T-cell (primary cell): Measurements from ENCODE around the gene AGPAT2. TPM values are rescaled to one million over a fixed set of nuclear protein-coding genes. Genes with fewer than 3 reads are reported as not detected.

Experiments used
- ATAC-seq, 4 experiments: fragments of 200-7000 bp in 3 of 4; fragments of 150-1000 bp in 1 of 4; cut with Tn5 transposase; replicated peaks in 1 of 4; 1 replicate in 3 of 4; 2 replicates in 1 of 4; pipeline ENCODE4 v1.10.0; 2021; ENCODE audit warnings: moderate library complexity in 3 of 4, mild to moderate bottlenecking in 2 of 4, moderate number of reproducible peaks in 1 of 4
- CTCF ChIA-PET, 2 donors: fragments of 300-600 bp; sonication (Branson Sonifier 250); formaldehyde crosslinking; loops; one replicate each; lab custom pipeline; 2022; ENCODE audit warnings: antibody characterized with exemption in 2 of 2; lab: Charles Lee
- POLR2A ChIA-PET, 2 donors: fragments of 300-600 bp; sonication (Branson Sonifier 250); formaldehyde crosslinking; loops; one replicate each; lab custom pipeline; 2022; ENCODE audit warnings: antibody characterized with exemption in 2 of 2; lab: Charles Lee
- DNase-seq, 35 experiments: peaks; one replicate each; pipeline versions ENCODE4 v3.0.0 to v3.0.0-alpha.2; 2013 to 2023
- H3K27ac ChIP-seq: one replicate; pipeline ENCODE4 v1.5.1; 2013; ENCODE audit warnings: low read length
- H3K27me3 ChIP-seq, 2 experiments: replicated peaks in 1 of 2; 1 replicate in 1 of 2; 2 replicates in 1 of 2; pipeline versions ENCODE4 v1.6.1 to v1.7.0; 2013; ENCODE audit warnings: low read length in 1 of 2, mixed read lengths in 1 of 2; ENCODE audit not compliant: control insufficient read depth in 2 of 2, insufficient read depth in 2 of 2; ENCODE audit errors: extremely low read depth in 1 of 2
- H3K36me3 ChIP-seq, 2 donors: 1 replicate in 1 of 2; 2 replicates in 1 of 2; pipeline versions ENCODE4 v1.6.1 to v1.7.0; 2013; ENCODE audit warnings: low read length in 1 of 2; ENCODE audit not compliant: control insufficient read depth in 2 of 2, insufficient read depth in 1 of 2; ENCODE audit errors: extremely low read depth in 1 of 2
- H3K4me1 ChIP-seq, 2 experiments: 1 replicate in 1 of 2; 2 replicates in 1 of 2; pipeline versions ENCODE4 v1.6.1 to v1.7.0; 2013; ENCODE audit warnings: low read length in 2 of 2, mixed read lengths in 1 of 2; ENCODE audit not compliant: insufficient read depth in 2 of 2, control insufficient read depth in 1 of 2; ENCODE audit errors: extremely low read depth in 1 of 2
- H3K4me3 ChIP-seq, 2 donors: 1 replicate in 1 of 2; 2 replicates in 1 of 2; pipeline versions ENCODE4 v1.5.1 to v1.7.0; 2013; ENCODE audit warnings: mild to moderate bottlenecking in 2 of 2, low read length in 1 of 2, moderate library complexity in 1 of 2; ENCODE audit not compliant: control insufficient read depth in 1 of 2; ENCODE audit errors: extremely low read depth in 1 of 2
- H3K9me3 ChIP-seq: 2 replicates; pipeline ENCODE4 v1.7.0; 2013
- H3K27ac Mint-ChIP-seq, 2 donors: one replicate each; pipeline ENCODE4 v1.8.0; 2020 to 2021; ENCODE audit warnings: mild to moderate bottlenecking in 2 of 2, mixed read lengths in 2 of 2
- H3K27me3 Mint-ChIP-seq, 2 donors: one replicate each; pipeline ENCODE4 v1.8.0; 2021 to 2022; ENCODE audit warnings: mixed read lengths in 2 of 2
- H3K36me3 Mint-ChIP-seq: one replicate; pipeline ENCODE4 v1.8.0; 2021; ENCODE audit warnings: mixed read lengths
- H3K4me1 Mint-ChIP-seq, 3 donors: one replicate each; pipeline ENCODE4 v1.8.0; 2020 to 2022; ENCODE audit warnings: mixed read lengths in 3 of 3, mild to moderate bottlenecking in 1 of 3
- H3K4me3 Mint-ChIP-seq, 3 donors: one replicate each; pipeline ENCODE4 v1.8.0; 2020 to 2022; ENCODE audit warnings: mild to moderate bottlenecking in 3 of 3, mixed read lengths in 3 of 3, moderate library complexity in 3 of 3
- H3K9me3 Mint-ChIP-seq, 3 donors: one replicate each; pipeline ENCODE4 v1.8.0; 2020 to 2022; ENCODE audit warnings: mixed read lengths in 3 of 3
- WGBS: methylation state at CpG from one replicate; pipeline ENCODE4 v1.1.5; 2013; ENCODE audit warnings: missing lambda C conversion rate; ENCODE audit not compliant: insufficient coverage; 5-methylcytosine and 5-hydroxymethylcytosine counted together
- total RNA-seq, 35 experiments: library from RNA in 6 of 35; stranded (reverse) in 6 of 35; fragments of 120-200 nt in 1 of 35; gene quantifications; one replicate each; pipeline versions ENCODE4 v1.2.1 to v1.2.4 and lab custom pipeline; 2013 to 2026

The AGPAT2 gene
- total RNA-seq, 5 donors from 2014 or later (not counting 1 experiment from before 2014, with no cell fraction given), result 6.5 to 13.0 (median 12.1) TPM

DNA sequence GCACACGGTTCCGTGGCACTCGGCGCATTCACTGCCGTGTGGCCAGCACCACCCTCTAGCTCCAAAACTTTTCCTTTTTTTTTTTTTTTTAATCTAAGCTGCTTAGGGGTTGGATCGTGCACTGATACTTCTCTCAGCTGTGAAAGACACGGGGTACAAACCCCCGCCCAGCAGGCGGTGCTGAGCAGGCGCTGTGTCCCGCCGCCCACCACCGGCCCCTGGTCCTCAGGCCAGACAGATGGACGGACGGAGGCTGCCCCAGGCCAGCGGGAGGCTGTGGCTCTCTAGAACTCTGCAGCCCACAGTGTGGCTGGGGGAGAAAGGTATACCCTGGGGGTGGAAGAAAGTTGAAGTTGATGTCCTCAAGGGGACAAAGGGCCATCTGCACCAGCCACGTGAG lies 6.2 kb downstream of the AGPAT2 start:
- no peak overlapping the region for H3K4me3 Mint-ChIP-seq
- peaks cover 2 to 4% (median 3%) of the 10 kb centered on the region in 3 donors for H3K4me1 Mint-ChIP-seq
- Histone ChIP-seq H3K27me3 (no peaks in the 10 kb centered on the region), H3K27ac (no peak overlapping the region), H3K36me3 (peaks cover 0 to 2% of the 10 kb centered on the region in 2 donors), H3K4me1 (peaks cover 0 to 6% of the 10 kb centered on the region in 2 experiments), H3K4me3 (no peak overlapping the region), H3K9me3 (no peaks in the 10 kb centered on the region)
- no peak for ATAC-seq
- H3K27me3 Mint-ChIP-seq, result no peaks in the 10 kb centered on the region
- no peak for DNase-seq
- ChIA-PET CTCF (no interaction called here), POLR2A (interaction anchor here in 1 of 2 donors (0.6 kb wide), 1 partner anchor 168 kb away, joined by 3 read pairs; no protein-coding TSS in a partner anchor)
- no peak overlapping the region for H3K27ac Mint-ChIP-seq
- no peaks in the 10 kb centered on the region for H3K36me3 Mint-ChIP-seq
- 97% methylated on average over 9 of the region's 17 CpGs for WGBS
- no peaks in the 10 kb centered on the region for H3K9me3 Mint-ChIP-seq

DNA sequence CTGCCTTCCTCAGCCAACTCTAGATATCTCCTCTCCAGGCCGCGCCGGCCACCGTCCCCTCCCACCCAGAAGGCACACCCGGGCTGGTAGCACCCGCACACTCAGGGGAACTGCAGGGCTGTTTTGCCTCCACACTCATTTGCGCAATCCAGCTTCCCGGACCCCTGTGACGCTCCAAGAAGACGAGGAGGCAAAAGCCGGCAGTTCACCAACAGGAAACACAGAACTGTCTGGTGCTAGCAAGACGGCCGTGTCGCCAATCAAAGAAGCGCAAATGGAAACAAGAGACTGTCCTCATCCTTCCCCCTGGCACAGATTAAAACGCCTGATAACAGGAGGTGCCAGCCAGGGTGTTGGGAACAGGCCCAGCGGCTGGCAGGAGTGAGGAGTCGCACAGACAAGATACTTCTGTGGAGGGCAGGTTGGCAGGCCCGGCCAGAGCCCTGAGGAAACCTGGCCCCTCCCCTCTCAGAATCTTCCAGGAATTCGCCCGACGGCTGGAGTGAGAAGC lies 7.8 kb downstream of the AGPAT2 start:
- H3K36me3 Mint-ChIP-seq, result no peaks in the 10 kb centered on the region
- Histone ChIP-seq H3K27ac (no peak overlapping the region), H3K9me3 (no peaks in the 10 kb centered on the region), H3K4me3 (no peak overlapping the region), H3K27me3 (no peaks in the 10 kb centered on the region), H3K4me1 (no peaks in the 10 kb centered on the region), H3K36me3 (peaks cover 0 to 2% of the 10 kb centered on the region in 2 donors)
- WGBS, result 73% methylated on average over 16 of the region's 22 CpGs
- H3K27ac Mint-ChIP-seq, result peak overlapping the region in 1 of 2 donors; percentile 48
- no peak for DNase-seq
- H3K9me3 Mint-ChIP-seq, result no peaks in the 10 kb centered on the region
- ATAC-seq, result no peak
- ChIA-PET CTCF (interaction anchor here in 1 of 2 donors (0.6 kb wide), 1 partner anchor 68 kb away, joined by 4 read pairs; no protein-coding TSS in a partner anchor), POLR2A (no interaction called here)
- no peaks in the 10 kb centered on the region for H3K27me3 Mint-ChIP-seq
- no peaks in the 10 kb centered on the region for H3K4me1 Mint-ChIP-seq
- H3K4me3 Mint-ChIP-seq, result no peak overlapping the region

DNA sequence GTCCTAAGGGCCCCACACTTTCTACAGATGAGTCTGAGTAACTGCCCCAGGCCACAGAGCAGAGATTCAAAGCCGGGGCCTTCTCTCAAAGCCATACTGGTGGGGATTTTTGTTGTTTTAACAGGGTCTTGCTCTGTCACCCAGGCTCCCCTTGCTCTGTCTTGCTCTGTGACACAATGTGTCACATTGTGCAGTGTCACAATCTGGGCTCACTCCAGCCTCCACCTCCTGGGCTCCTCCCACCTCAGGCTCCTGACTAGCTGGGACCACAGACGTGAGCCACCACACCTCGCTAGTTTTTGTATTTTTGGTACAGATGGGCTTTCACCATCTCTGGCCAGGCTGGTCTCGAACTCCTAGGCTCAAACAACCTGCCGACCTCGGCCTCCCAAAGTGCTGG lies 8.6 kb downstream of the AGPAT2 start:
- no peak overlapping the region for H3K27ac ChIP-seq
- DNase-seq (no peak), ATAC-seq (no peak)
- Mint-ChIP-seq H3K36me3 (no peaks in the 10 kb centered on the region), H3K9me3 (no peaks in the 10 kb centered on the region), H3K27me3 (no peaks in the 10 kb centered on the region), H3K4me3 (no peak overlapping the region), H3K4me1 (no peaks in the 10 kb centered on the region), H3K27ac (no peak overlapping the region)
- H3K36me3 ChIP-seq, result peaks cover 0 to 2% of the 10 kb centered on the region in 2 donors
- WGBS, result 92% methylated on average over 4 of the region's 6 CpGs
- H3K27me3 ChIP-seq, result no peaks in the 10 kb centered on the region
- CTCF ChIA-PET, result no interaction called here
- POLR2A ChIA-PET, result no interaction called here
- no peaks in the 10 kb centered on the region for H3K4me1 ChIP-seq
- no peak overlapping the region for H3K4me3 ChIP-seq
- H3K9me3 ChIP-seq, result no peaks in the 10 kb centered on the region

DNA sequence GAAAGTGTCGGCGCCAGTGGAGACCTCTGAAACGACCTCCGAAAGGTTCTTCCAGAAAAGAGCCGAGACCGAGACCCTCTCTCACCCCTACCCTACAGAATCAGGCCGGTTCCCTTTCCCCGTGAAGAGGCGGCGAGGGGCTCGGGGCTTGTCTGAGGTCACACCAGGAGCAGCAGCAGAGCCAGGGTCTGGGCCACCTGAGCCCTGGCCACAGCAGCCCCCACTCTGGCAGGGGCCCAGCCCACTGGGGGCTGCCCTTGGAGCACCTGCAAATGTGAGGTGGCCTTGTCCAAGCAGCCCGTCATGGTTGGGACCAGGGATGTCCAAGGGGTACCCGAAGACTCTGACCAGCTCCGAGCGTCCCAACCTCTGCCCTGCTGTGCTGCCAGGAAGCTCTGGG lies 9.2 kb downstream of the AGPAT2 start:
- DNase-seq (no peak), ATAC-seq (no peak)
- Mint-ChIP-seq H3K9me3 (no peaks in the 10 kb centered on the region), H3K4me3 (no peak overlapping the region), H3K27me3 (no peaks in the 10 kb centered on the region), H3K4me1 (no peaks in the 10 kb centered on the region), H3K36me3 (no peaks in the 10 kb centered on the region), H3K27ac (no peak overlapping the region)
- Histone ChIP-seq H3K4me1 (no peaks in the 10 kb centered on the region), H3K9me3 (no peaks in the 10 kb centered on the region), H3K36me3 (peaks cover 0 to 2% of the 10 kb centered on the region in 2 donors), H3K27ac (no peak overlapping the region), H3K27me3 (no peaks in the 10 kb centered on the region), H3K4me3 (no peak overlapping the region)
- WGBS, result 96% methylated on average over 11 of the region's 15 CpGs
- POLR2A ChIA-PET, result no interaction called here
- CTCF ChIA-PET, result interaction anchor here in 1 of 2 donors (0.6 kb wide), 1 partner anchor 41 kb away, joined by 3 read pairs; no protein-coding TSS in a partner anchor

DNA sequence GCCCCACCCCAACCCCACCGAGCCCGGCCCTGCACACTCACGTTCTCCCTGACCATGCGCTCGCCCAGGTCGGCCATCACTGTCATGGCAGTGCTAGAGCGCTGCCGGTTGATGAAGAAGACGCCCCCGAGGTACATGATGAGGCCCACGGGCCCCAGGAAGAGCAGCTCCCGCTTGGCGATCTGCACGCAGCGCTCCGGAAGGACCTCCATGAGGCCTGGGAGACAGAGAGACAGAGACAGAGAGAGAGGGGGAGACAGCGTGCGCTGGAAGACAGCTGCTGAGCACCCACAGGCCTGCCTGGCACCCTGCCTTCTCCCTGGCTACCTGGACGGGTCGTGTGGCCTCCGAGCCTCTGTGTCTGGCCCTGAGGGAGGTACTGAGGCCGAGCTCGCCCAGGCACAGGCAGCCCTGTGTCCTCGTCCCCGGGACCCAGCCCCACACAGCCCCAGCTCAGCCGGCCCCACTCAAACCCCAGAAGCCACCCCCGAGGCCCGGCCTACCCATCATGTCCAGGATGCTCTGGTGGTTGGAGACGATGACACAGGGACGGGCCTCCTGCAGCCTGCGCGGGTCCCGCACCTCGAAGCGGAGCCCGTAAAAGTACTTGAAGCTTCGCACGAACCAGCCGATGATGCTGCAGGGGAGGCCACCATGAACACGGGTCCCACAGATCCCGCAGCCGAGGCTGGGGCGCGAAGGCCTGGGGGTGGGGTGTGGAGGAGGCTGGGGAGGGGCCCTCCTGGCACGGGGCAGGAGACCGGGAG lies 10.2 kb downstream of the AGPAT2 start:
- Histone ChIP-seq H3K9me3 (no peaks in the 10 kb centered on the region), H3K4me1 (no peaks in the 10 kb centered on the region), H3K27ac (no peak overlapping the region), H3K4me3 (no peak overlapping the region), H3K27me3 (no peaks in the 10 kb centered on the region), H3K36me3 (peaks cover 0 to 2% of the 10 kb centered on the region in 2 donors)
- DNase-seq, result no peak
- 97% methylated on average over 32 of the region's 46 CpGs for WGBS
- Mint-ChIP-seq H3K36me3 (no peaks in the 10 kb centered on the region), H3K4me1 (no peaks in the 10 kb centered on the region), H3K27ac (no peak overlapping the region), H3K9me3 (no peaks in the 10 kb centered on the region), H3K27me3 (no peaks in the 10 kb centered on the region), H3K4me3 (no peak overlapping the region)
- ChIA-PET POLR2A (no interaction called here), CTCF (interaction anchor here in 1 of 2 donors (0.7 kb wide), 1 partner anchor 358 kb away, joined by 4 read pairs; no protein-coding TSS in a partner anchor)
- no peak for ATAC-seq

DNA sequence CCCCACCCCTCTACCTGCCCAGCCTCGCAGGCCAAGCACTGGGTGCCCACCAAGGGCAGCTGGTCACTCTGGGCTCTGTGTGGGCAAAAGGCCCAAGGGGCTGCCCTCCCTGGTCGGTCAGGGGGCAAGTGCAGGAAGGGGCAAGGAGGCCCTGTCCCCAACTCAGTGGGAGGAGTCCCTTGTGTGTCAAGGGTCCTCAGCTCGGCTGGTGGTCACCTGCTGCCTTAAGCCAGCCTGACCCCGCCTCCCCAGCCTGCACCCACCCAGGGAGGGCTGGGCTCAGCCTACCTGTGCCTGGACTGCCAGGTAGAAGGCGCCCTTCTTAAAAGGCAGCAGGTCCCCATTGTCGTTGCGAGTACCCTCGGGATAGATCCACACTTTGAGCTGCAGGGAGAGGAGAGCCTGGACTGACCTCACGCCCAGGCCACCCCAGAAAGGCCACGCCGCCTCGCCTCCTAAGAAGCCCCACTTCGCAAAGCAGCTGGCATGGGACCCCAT lies 10.9 kb downstream of the AGPAT2 start:
- no peaks in the 10 kb centered on the region for H3K9me3 ChIP-seq
- H3K4me3 ChIP-seq, result no peak overlapping the region
- DNase-seq (no peak), ATAC-seq (no peak)
- Mint-ChIP-seq H3K9me3 (no peaks in the 10 kb centered on the region), H3K4me1 (no peaks in the 10 kb centered on the region), H3K36me3 (no peaks in the 10 kb centered on the region), H3K27me3 (no peaks in the 10 kb centered on the region), H3K27ac (no peak overlapping the region), H3K4me3 (no peak overlapping the region)
- peaks cover 0 to 2% of the 10 kb centered on the region in 2 donors for H3K36me3 ChIP-seq
- no peak overlapping the region for H3K27ac ChIP-seq
- ChIA-PET CTCF (interaction anchor here in 1 of 2 donors (0.6 to 0.7 kb wide), 2 partner anchors 188 to 359 kb away, joined by 3 to 4 read pairs; no protein-coding TSS in a partner anchor), POLR2A (interaction anchor here in 1 of 2 donors (0.6 kb wide), 1 partner anchor 40 kb away, joined by 3 read pairs; no protein-coding TSS in a partner anchor)
- H3K4me1 ChIP-seq, result peaks cover 0 to 1% of the 10 kb centered on the region in 2 experiments
- H3K27me3 ChIP-seq, result no peaks in the 10 kb centered on the region
- 89% methylated on average over 9 of the region's 13 CpGs for WGBS
